ENCODE measurements around the gene C16orf89. TPM values are rescaled to one million over a fixed set of nuclear protein-coding genes. Genes with fewer than 3 reads are reported as not detected.
"Not testable (repeated sequence)": the region's sequence is repeated elsewhere in the genome, so short reads cannot be mapped to it uniquely, and the experiment has no call there.

The C16orf89 gene
- total RNA-seq, 1 donor from 2014 or later = 198 TPM

- intact Hi-C loops (cut with DNase I); H3K4me3 ChIP-seq; H3K27me3 ChIP-seq (ENCODE audit: low read depth); H3K9me3 ChIP-seq; DNase-seq; H3K27ac ChIP-seq; H3K4me1 ChIP-seq; ATAC-seq: not testable (repeated sequence)
- TF ChIP-seq, protein P1, sequence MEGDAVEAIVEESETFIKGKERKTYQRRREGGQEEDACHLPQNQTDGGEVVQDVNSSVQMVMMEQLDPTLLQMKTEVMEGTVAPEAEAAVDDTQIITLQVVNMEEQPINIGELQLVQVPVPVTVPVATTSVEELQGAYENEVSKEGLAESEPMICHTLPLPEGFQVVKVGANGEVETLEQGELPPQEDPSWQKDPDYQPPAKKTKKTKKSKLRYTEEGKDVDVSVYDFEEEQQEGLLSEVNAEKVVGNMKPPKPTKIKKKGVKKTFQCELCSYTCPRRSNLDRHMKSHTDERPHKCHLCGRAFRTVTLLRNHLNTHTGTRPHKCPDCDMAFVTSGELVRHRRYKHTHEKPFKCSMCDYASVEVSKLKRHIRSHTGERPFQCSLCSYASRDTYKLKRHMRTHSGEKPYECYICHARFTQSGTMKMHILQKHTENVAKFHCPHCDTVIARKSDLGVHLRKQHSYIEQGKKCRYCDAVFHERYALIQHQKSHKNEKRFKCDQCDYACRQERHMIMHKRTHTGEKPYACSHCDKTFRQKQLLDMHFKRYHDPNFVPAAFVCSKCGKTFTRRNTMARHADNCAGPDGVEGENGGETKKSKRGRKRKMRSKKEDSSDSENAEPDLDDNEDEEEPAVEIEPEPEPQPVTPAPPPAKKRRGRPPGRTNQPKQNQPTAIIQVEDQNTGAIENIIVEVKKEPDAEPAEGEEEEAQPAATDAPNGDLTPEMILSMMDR (IDR thresholded peaks at IDR 0.05) = peak; percentile 61
- H3K36me3 ChIP-seq = peaks cover 67% of the 10 kb centered on the region
These were observed 19.0 kb upstream of the C16orf89 start for GRCh38 chr16:5084802-5085201.

DNA sequence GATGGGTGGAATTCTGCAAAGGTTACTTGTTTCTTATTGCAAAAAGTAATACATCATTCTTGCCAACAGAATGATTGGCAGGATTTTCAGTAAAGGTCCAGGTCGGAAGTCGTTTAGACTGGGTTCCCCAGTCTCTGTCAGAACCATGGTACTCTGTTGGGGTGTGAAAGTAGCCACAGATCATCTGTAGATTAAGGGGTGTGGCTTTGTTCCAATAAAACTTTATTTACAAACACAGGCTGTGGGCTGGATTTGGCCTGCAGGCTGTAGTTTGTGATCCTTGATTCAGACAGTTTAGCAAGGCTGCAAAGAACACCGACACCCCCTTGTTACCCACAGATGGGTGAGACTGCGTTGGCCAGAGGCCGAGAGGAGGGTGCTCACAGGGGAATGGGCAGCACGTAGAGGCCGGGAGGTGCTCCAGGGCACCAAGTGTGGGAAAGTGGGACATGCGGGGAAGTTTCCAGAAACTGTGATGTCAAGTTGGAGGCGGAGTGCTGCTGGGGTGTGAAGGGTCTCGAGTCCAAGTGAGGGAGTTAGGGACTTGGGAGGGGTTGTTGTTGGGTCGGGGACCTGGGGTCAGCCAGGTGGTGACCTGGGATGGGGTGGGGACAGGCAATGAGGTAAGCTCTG, 18.5 kb upstream of the C16orf89 start:
- H3K4me3 ChIP-seq; DNase-seq; ATAC-seq; H3K9me3 ChIP-seq; intact Hi-C loops (cut with DNase I); H3K27me3 ChIP-seq (ENCODE audit: low read depth); H3K4me1 ChIP-seq; H3K27ac ChIP-seq: not testable (repeated sequence)
- peaks cover 67% of the 10 kb centered on the region for H3K36me3 ChIP-seq

- H3K27ac ChIP-seq; H3K27me3 ChIP-seq (ENCODE audit: low read depth); H3K4me3 ChIP-seq; H3K4me1 ChIP-seq; DNase-seq; intact Hi-C loops (cut with DNase I); H3K9me3 ChIP-seq; ATAC-seq: not testable (repeated sequence)
- H3K36me3 ChIP-seq = peaks cover 72% of the 10 kb centered on the region
These were observed 17.9 kb upstream of the C16orf89 start for GRCh38 chr16:5083646-5084045.

GRCh38 chr16:5080996-5081395, 15.2 kb upstream of the C16orf89 start:
- H3K27me3 ChIP-seq (ENCODE audit: low read depth); DNase-seq; H3K4me3 ChIP-seq; H3K9me3 ChIP-seq; H3K4me1 ChIP-seq; H3K27ac ChIP-seq; ATAC-seq; intact Hi-C loops (cut with DNase I): not testable (repeated sequence)
- H3K36me3 ChIP-seq = peaks cover 85% of the 10 kb centered on the region

- intact Hi-C loops (cut with DNase I); H3K9me3 ChIP-seq; H3K4me3 ChIP-seq; H3K27ac ChIP-seq; H3K4me1 ChIP-seq; ATAC-seq; H3K27me3 ChIP-seq (ENCODE audit: low read depth); DNase-seq: not testable (repeated sequence)
- H3K36me3 ChIP-seq = peaks cover 89% of the 10 kb centered on the region
These were observed 14.7 kb upstream of the C16orf89 start for GRCh38 chr16:5080461-5080860.

- Histone ChIP-seq H3K27ac (no peak overlapping the region), H3K9me3 (no peaks in the 10 kb centered on the region), H3K27me3 (ENCODE audit: low read depth) (no peaks in the 10 kb centered on the region), H3K4me1 (no peaks in the 10 kb centered on the region), H3K36me3 (peaks cover 88% of the 10 kb centered on the region), H3K4me3 (no peak overlapping the region)
- no peak for ATAC-seq
- no peak for DNase-seq
- TF ChIP-seq, protein P1 (IDR thresholded peaks at IDR 0.05) = no peak
- intact Hi-C loops (cut with DNase I) = no loop called here
These were observed 12.9 kb upstream of the C16orf89 start for GRCh38 chr16:5078626-5079025.

DNA sequence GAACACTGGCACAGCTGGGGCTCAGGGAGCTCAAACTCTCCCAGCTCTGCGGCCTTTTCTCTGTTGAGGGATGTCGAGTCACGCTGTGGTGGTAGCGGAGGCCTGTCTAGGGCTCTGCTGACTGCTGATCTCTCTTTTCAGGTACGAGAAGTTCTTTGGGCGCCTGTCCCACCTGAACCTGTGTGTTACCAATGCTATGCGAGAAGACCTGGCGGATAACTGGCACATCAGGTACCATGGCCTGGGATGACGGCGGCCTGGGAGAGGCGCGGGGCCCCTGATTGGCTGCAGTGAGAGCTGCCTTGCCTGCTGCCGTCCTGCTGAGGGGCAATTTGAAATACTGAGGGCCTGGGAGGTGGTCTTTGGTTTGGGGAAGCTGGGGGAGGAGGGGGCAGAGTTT, 11.5 kb upstream of the C16orf89 start:
- peaks cover 79% of the 10 kb centered on the region for H3K36me3 ChIP-seq

More for the DNA sequence above, 11.5 kb upstream of the C16orf89 start:
- intact Hi-C loops (cut with DNase I) = no loop called here
- DNase-seq (no peak), ATAC-seq (no peak)
- H3K4me1 ChIP-seq = peaks cover 10% of the 10 kb centered on the region
- no peak overlapping the region for H3K4me3 ChIP-seq
- H3K9me3 ChIP-seq = no peaks in the 10 kb centered on the region
- H3K27ac ChIP-seq = no peak overlapping the region
- TF ChIP-seq, protein P1 (IDR thresholded peaks at IDR 0.05) = no peak
- H3K27me3 ChIP-seq (ENCODE audit: low read depth) = no peaks in the 10 kb centered on the region

Data from lower lobe of right lung (tissue), 2 donors.